AG08396 (cell line): ENCODE measurements around the gene APPBP2.
"Not testable (repeated sequence)": the region's sequence is repeated elsewhere in the genome, so short reads cannot be mapped to it uniquely, and the experiment has no call there.

Source experiments
- DNase-seq: peaks from one replicate; pipeline ENCODE4 v3.0.0; 2012; ENCODE audit warnings: low spot score, mixed read lengths

APPBP2 gene

GRCh38 chr17:60534613-60535157 is 8.6 kb upstream of the APPBP2 start:
- DNase-seq = no peak

DNA sequence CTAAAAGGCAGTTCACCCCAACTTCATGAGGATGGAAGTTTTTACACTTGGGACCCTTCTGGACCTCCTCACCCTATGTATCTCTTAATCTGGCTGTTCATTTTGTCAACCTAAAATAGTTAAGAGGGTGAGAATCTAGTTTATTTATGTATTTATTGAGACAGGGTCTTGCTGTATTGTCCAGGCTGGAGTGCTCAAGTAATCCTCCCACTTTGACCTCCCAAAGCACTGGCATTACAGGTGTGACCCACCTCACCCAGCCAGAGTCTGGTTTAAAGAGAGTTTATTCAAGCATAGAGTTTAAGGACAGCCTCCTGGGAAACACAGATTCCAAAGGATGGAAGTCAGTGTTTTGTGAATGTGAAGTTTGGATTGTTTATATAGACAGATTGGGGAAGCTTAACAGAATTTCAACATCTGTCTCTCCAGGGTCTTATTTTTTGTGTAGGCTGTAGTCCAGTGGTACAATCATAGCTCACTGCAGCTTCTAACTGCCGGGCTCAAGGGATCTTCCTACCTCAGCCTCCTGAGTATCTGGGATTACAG is 8.0 kb upstream of the APPBP2 start:
- DNase-seq = no peak

DNA sequence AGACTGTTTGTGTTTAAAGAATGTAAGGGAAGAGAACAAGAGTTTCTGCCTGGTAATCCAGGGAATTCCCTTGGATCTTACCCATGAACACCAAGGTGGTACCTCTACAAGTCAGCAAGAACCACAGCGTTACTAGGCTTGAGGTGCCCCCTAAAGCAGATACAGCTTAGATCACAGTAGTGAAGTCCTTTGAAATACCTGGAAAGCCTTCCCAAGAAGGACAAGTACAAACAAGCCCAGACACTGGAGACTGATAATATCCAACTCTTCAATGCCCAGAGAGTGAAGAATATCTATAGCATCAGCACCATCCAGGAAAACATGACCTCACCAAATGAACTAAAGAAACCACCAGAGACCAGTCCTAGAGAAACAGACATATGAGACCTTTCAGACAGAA is 3.8 kb upstream of the APPBP2 start:
- DNase-seq = no peak

DNA sequence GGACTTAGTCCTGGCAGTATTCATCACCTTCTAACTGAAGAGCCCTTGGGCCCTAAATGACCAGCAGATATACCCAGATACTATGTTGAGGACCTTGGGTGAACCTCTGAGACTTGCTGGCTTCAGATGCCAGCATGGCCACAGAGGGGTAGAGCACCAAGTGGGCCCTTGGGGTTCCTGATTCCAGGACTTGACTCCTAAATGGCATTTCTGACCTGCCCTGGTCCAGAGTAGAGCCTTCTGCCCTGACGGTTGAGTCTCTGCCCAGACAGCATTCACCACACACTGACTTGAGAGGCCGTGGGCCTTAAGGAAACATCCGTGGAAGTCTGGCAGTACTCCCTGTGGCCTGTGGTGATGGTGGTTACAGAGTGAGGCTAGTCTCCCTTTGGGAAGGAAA is 2.8 kb upstream of the APPBP2 start:
- DNase-seq = no peak

DNA sequence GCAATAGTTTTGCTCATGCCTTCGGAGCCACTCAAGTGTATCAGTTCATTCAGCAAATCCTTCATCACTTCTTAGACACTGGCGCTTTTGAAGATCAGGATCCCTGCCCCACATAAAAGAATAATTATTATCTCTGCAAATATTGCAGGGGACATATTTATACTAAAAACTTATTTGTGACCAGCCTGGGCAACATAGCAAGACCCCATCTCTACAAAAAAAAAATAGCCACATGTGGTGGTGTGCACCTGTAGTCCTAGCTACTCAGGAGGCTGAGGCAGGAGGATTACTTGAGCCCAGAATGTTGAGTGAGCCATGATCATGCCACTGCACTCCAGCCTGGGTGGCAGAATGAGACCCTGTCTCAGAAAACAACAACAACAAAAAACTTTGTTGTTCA is 1.7 kb upstream of the APPBP2 start:
- DNase-seq = no peak

DNA sequence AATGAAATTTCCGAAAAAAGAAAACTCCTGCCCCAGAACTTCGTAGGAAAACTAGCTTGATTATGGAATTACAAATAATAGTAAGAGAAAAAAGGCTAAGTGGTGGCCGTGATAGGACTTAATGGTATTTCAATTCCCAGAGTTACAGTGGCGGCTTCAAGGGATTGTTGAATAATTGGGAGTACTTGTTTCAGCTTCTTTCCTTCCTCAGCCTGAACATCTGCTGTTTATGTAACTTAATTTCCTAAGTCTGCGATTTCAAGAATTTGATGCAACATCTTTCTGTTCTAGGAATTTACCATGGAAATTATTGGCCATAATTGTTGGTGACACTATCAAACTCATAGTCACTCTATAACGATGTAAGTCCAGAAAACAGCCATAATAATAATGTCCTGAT is 684 bp upstream of the APPBP2 start:
- no peak for DNase-seq

- peak; percentile 26 for DNase-seq
Observed at GRCh38 chr17:60525328-60525684, 736 bp downstream of the APPBP2 start.

GRCh38 chr17:60524463-60525327 is 1.3 kb downstream of the APPBP2 start:
- no peak for DNase-seq

- no peak for DNase-seq
Observed at GRCh38 chr17:60523822-60524221, 2.2 kb downstream of the APPBP2 start.

- no peak for DNase-seq
Observed at GRCh38 chr17:60522889-60523626, 3.0 kb downstream of the APPBP2 start.

DNA sequence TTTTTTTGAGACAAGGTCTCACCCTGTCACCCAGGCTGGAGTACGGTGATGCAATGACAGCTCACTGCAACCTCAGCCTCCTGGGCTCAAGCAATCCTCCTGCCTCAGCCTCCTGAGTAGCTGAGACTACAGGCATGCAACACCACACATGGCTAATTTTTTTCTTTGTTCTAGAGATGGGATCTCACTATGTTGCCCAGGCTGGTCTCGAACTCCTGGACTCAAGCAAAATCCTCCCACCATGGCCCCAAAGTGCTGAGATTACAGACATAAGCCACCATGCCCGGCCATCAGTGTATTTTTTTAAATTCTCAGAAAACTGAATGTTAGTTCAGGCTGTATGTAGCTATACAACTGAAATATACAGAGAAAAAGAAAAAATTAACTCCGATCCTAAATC is 6.2 kb downstream of the APPBP2 start:
- no peak for DNase-seq

- not testable (repeated sequence) for DNase-seq
Observed at GRCh38 chr17:60515683-60516082, 10.4 kb downstream of the APPBP2 start.

GRCh38 chr17:60515199-60515598 is 10.8 kb downstream of the APPBP2 start:
- DNase-seq = not testable (repeated sequence)

DNA sequence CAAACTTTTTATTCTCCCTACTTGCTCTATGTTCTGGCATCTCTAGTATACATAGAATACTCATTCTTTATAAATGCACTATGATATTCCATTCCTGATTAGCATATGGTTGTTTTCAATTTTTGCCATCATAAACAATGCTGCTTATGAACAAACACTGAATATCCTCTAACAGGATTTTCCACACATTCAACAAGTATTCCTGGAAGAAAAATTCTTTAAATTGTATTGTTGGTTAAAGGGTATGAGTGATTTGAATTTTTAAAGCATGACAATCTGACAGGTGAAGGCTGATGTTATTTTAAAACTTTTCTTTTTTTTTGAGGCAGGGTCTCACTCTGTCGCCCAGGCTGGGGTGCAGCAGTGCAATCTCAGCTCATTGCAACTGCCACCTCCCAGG is 11.5 kb downstream of the APPBP2 start:
- DNase-seq = no peak

- no peak for DNase-seq
Observed at GRCh38 chr17:60514053-60514452, 12.0 kb downstream of the APPBP2 start.

DNA sequence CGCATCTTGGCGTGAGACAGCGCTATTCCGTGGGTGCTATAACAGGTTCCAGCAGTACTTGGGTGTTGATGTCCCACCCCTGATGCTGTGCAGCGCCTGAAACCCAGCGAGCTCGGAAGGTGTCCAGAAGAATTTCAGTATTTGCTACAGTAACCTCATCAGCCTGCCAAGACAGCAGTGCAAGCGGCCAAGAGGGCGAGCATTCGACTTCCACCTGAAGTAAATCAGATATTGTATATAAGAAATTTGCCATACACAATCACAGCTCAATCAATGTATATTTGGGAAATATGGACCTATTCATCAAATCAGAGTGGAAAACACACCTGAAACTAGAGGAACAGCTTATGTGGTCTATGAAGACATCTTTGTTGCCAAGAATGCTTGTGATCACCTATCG is 13.0 kb downstream of the APPBP2 start:
- no peak for DNase-seq

GRCh38 chr17:60510723-60511122 is 15.3 kb downstream of the APPBP2 start:
- DNase-seq = no peak

GRCh38 chr17:60510031-60510430 is 16.0 kb downstream of the APPBP2 start:
- DNase-seq = no peak

DNA sequence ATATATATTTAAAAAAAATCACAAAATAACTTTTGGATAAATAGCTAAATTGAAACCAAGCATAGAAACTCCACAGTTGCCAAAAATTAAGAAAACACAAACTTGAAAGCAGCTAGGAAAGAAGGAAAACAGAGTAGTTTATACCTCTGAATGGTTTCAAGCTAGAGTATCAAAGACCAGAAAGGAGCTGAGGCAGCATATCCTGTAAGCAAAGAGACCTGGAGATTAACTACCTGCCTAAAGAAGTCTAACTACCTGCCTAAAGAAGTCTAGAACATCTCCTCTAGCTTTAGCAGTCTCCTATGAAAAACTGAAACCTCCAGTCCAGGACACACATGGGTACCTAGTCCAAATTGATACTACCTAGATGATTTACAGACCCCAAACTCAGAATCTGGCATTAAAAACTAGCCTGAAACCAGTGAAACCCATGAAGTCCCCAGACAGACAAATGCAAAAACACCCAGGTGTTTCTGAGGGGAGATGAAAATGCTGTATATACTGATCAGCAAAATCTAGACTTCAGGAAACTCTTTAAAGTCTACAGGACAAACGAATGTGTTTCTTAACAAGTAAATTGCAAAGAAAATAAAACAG is 17.6 kb downstream of the APPBP2 start:
- DNase-seq = no peak

DNA sequence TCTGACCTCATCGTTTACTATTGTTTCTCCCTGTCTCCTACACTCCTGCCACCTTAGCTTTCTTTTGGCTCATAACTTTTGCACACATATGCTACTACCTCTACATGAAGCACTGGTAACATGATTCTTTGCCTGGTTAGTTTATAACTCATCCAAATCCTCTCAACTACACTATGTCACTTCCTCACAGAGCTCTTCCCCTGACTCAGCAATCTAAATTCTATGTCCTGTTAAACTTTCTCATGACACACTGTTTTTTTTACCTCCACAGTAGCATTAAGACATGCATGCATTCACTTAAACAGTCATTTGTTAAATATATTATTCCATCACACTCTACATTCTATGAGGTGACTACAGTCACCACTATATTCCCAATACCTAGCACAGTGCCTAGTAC is 19.7 kb downstream of the APPBP2 start:
- peak; percentile 49 for DNase-seq

DNA sequence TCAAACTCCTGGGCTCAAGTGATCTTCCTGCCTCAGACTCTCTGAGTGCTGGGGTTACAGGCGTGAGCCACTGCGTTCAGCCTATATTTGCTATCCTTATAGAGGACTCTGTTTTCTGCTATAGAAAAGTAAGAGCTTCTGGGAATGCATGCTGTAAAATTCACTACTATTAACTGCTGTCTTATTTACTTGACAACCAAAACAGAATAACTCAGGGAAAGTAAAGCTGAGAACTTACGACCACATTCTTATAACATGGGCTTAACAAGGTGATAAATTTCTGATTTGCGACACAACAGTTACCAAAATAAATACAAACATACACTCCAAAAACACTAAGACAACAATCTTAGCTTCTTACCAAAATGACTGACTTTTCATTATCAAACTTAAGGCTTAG is 23.9 kb downstream of the APPBP2 start:
- DNase-seq = no peak

DNA sequence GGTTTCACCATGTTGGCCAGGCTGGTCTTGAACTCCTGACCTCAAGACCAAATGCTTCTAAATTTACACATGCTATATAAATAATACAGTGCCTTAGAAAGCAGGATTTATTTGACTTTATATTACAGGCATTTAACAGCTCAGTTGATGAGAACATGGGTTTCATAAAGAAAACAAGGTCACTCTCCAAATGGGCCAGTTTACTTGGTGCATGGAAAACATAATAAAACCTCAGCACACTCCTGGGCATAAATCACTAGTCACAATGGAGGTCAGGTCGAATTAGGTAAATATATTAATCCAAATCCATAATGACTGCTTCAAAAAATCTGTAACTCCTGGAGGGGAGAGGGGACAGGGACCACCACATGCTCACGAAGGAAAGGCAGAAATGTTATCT is 24.5 kb downstream of the APPBP2 start:
- DNase-seq = no peak

GRCh38 chr17:60496041-60496440 is 30.0 kb downstream of the APPBP2 start:
- no peak for DNase-seq
